ENCODE data around the gene ZNF534. TPM values are rescaled to one million over a fixed set of nuclear protein-coding genes. Genes with fewer than 3 reads are reported as not detected.
"Not testable (repeated sequence)": the region's sequence is repeated elsewhere in the genome, so short reads cannot be mapped to it uniquely, and the experiment has no call there.

Gene ZNF534
- 0.36 TPM for polyA plus RNA-seq (2013, experiment 1 of 2; ENCODE audit: insufficient read length)
- polyA plus RNA-seq (2013, experiment 2 of 2; ENCODE audit: insufficient read length), result 0.24 TPM

GRCh38 chr19:52428937-52429336 lies at the start of gene ZNF534:
Gene ZNF534, plus strand, starts transcription at chr19:52429148. Its CDS starts 2,327 bp downstream, at chr19:52431475.
- no peak for DNase-seq

- DNase-seq, result no peak
Observed at GRCh38 chr19:52391135-52391534, 37.8 kb upstream of the ZNF534 start.

- DNase-seq, result peak; percentile 94
Observed at GRCh38 chr19:52397310-52398080, 31.5 kb upstream of the ZNF534 start, which contains the start of gene ZNF528. Gene ZNF528, plus strand, starts transcription at chr19:52397849. Its CDS starts 4,165 bp downstream, at chr19:52402014.

GRCh38 chr19:52398081-52398441 lies 30.9 kb upstream of the ZNF534 start:
- peak; percentile 15 for DNase-seq

- DNase-seq, result no peak
Observed at GRCh38 chr19:52410276-52410675, 18.7 kb upstream of the ZNF534 start.

- DNase-seq, result no peak
Observed at GRCh38 chr19:52415711-52416110, 13.2 kb upstream of the ZNF534 start.

- no peak for DNase-seq
Observed at GRCh38 chr19:52442179-52442578, 13.2 kb downstream of the ZNF534 start.

GRCh38 chr19:52444506-52444905 lies 15.6 kb downstream of the ZNF534 start:
- no peak for DNase-seq

- no peak for DNase-seq
Observed at GRCh38 chr19:52451241-52451640, 22.3 kb downstream of the ZNF534 start.

- DNase-seq, result peak; percentile 89
Observed at GRCh38 chr19:52453324-52454094, 24.6 kb downstream of the ZNF534 start, which contains the start of gene ZNF578. Gene ZNF578, plus strand, starts transcription at chr19:52453553. Its CDS starts 48,293 bp downstream, at chr19:52501846.

- DNase-seq, result no peak
Observed at GRCh38 chr19:52464798-52465470, 36.0 kb downstream of the ZNF534 start.

- no peak for DNase-seq
Observed at GRCh38 chr19:52473655-52474350, 44.9 kb downstream of the ZNF534 start.

GRCh38 chr19:52474351-52475127 lies 45.6 kb downstream of the ZNF534 start:
- no peak for DNase-seq

GRCh38 chr19:52484111-52484743 lies 55.3 kb downstream of the ZNF534 start:
- not testable (repeated sequence) for DNase-seq

GRCh38 chr19:52485064-52485463 lies 56.1 kb downstream of the ZNF534 start:
- not testable (repeated sequence) for DNase-seq

GRCh38 chr19:52485561-52486240 lies 56.8 kb downstream of the ZNF534 start:
- not testable (repeated sequence) for DNase-seq

GRCh38 chr19:52492201-52492993 lies 63.4 kb downstream of the ZNF534 start:
- no peak for DNase-seq

- DNase-seq, result no peak
Observed at GRCh38 chr19:52492994-52493470, 64.1 kb downstream of the ZNF534 start.

- no peak for DNase-seq
Observed at GRCh38 chr19:52494518-52494917, 65.6 kb downstream of the ZNF534 start.

All from fibroblast of skin of back (primary cell).